H1 (cell line): ENCODE data around the gene FUT4. TPM values are rescaled to one million over a fixed set of nuclear protein-coding genes. Genes with fewer than 3 reads are reported as not detected.

Source experiments
- CTCF ChIP-seq, 3 experiments: IDR thresholded peaks; 1 replicate in 2 of 3; 2 replicates in 1 of 3; pipeline versions ENCODE4 v1.5.1 to v1.6.1; 2011; ENCODE audit warnings: low read length in 3 of 3, mild to moderate bottlenecking in 3 of 3, inconsistent platforms in 2 of 3, low read depth in 1 of 3, moderate library complexity in 1 of 3; ENCODE audit not compliant: insufficient read depth in 1 of 3; ENCODE audit errors: control extremely low read depth in 1 of 3
- USF2 ChIP-seq: IDR thresholded peaks from 2 replicates; pipeline ENCODE4 v1.6.1; 2011; ENCODE audit warnings: low read length, improper control_type of control experiment
- polyA plus RNA-seq, 7 experiments: library from polyadenylated mRNA; depleted of rRNA in 3 of 7; stranded (reverse) in 5 of 7; unstranded in 2 of 7; fragments of >200 nt in 5 of 7; fragments of 200-250 nt in 2 of 7; gene quantifications; 1 replicate in 5 of 7; 2 replicates in 1 of 7; 4 replicates in 1 of 7; pipeline versions ENCODE4 v1.2.1 to v1.2.3, GENCODE V29; 2011 to 2013; ENCODE audit warnings: missing spikeins in 2 of 7, mixed read lengths in 2 of 7
- total RNA-seq: library from RNA; stranded (reverse); fragmentation: NEBNext Ultra II Directional; extraction: Animal tissue kit (Norgen Biotek cat#: 25700); gene quantifications from 2 replicates; pipeline ENCODE4 v1.2.1, GENCODE V29; 2021

The FUT4 gene
- total and polyA plus RNA-seq, 2 of the 8 experiments (the other 6 are each of a cell fraction or from before 2014, with no cell fraction given), result 2.6 to 8.0 TPM

GRCh38 chr11:94525546-94526324, 18.0 kb upstream of the FUT4 start (continued):
- TF ChIP-seq CTCF (IDR thresholded peaks at IDR 0.05; ENCODE audit: control extremely low read depth in 1 of 3, insufficient read depth in 1 of 3, low read depth in 1 of 3, low read length in 3 of 3), result no peak
- TF ChIP-seq USF2, result no peak
